Measurements from ENCODE around the gene KCNAB3. TPM values are rescaled to one million over a fixed set of nuclear protein-coding genes. Genes with fewer than 3 reads are reported as not detected.

The KCNAB3 gene
- total and polyA plus RNA-seq, 9 of the 15 experiments (the other 6 are each of a cell fraction or from before 2014, with no cell fraction given), result 0.03 to 2.5 (median 1.1) TPM

DNA sequence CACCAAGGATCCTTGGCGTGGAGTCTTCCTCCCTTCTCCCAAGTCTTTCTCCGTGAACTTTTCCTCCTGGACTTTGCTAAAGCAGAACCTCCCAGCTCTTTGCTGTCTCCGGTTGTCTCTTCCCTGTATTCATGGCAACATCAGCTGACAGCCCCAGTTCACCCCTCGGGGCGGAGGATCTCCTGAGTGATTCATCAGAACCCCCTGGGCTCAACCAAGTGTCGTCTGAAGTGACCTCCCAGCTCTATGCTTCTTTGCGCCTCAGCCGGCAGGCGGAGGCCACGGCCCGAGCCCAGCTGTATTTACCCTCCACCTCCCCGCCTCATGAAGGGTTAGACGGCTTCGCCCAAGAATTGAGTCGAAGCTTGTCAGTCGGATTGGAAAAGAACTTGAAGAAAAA is 3.3 kb upstream of the KCNAB3 start (continued):
- TF ChIP-seq, protein P1, sequence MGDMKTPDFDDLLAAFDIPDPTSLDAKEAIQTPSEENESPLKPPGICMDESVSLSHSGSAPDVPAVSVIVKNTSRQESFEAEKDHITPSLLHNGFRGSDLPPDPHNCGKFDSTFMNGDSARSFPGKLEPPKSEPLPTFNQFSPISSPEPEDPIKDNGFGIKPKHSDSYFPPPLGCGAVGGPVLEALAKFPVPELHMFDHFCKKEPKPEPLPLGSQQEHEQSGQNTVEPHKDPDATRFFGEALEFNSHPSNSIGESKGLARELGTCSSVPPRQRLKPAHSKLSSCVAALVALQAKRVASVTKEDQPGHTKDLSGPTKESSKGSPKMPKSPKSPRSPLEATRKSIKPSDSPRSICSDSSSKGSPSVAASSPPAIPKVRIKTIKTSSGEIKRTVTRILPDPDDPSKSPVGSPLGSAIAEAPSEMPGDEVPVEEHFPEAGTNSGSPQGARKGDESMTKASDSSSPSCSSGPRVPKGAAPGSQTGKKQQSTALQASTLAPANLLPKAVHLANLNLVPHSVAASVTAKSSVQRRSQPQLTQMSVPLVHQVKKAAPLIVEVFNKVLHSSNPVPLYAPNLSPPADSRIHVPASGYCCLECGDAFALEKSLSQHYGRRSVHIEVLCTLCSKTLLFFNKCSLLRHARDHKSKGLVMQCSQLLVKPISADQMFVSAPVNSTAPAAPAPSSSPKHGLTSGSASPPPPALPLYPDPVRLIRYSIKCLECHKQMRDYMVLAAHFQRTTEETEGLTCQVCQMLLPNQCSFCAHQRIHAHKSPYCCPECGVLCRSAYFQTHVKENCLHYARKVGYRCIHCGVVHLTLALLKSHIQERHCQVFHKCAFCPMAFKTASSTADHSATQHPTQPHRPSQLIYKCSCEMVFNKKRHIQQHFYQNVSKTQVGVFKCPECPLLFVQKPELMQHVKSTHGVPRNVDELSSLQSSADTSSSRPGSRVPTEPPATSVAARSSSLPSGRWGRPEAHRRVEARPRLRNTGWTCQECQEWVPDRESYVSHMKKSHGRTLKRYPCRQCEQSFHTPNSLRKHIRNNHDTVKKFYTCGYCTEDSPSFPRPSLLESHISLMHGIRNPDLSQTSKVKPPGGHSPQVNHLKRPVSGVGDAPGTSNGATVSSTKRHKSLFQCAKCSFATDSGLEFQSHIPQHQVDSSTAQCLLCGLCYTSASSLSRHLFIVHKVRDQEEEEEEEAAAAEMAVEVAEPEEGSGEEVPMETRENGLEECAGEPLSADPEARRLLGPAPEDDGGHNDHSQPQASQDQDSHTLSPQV (IDR thresholded peaks at IDR 0.05), result 0 out of 2 replicates have a peak, but pooled peaks have one; percentile 27
- TF ChIP-seq ARID4B (CRISPR knock-in tag; IDR thresholded peaks at IDR 0.05) (no peak), NFIX (CRISPR knock-in tag; IDR thresholded peaks at IDR 0.05; ENCODE audit: low read depth) (no peak), ZNF354B (CRISPR knock-in tag; IDR thresholded peaks at IDR 0.05) (no peak), NFE2 (IDR thresholded peaks at IDR 0.05; ENCODE audit: low read depth) (peak; percentile 29), MIER1 (IDR thresholded peaks at IDR 0.05; ENCODE audit: low read depth) (no peak), CBX2 (IDR thresholded peaks at IDR 0.05; ENCODE audit: insufficient read depth, low read length, poor library complexity, severe bottlenecking) (no peak), RAD21 (CRISPR knock-in tag; conservative IDR thresholded peaks at IDR 0.05 in 1 of 2, IDR thresholded peaks at IDR 0.05 in 1 of 2) (peak in 1 of 2 experiments; percentile 17; a peak in 1 of 4 replicates), NBN (IDR thresholded peaks at IDR 0.05; ENCODE audit: low read depth) (no peak), NCOA6 (IDR thresholded peaks at IDR 0.05) (peak; percentile 63)
- TF ChIP-seq, protein P2, sequence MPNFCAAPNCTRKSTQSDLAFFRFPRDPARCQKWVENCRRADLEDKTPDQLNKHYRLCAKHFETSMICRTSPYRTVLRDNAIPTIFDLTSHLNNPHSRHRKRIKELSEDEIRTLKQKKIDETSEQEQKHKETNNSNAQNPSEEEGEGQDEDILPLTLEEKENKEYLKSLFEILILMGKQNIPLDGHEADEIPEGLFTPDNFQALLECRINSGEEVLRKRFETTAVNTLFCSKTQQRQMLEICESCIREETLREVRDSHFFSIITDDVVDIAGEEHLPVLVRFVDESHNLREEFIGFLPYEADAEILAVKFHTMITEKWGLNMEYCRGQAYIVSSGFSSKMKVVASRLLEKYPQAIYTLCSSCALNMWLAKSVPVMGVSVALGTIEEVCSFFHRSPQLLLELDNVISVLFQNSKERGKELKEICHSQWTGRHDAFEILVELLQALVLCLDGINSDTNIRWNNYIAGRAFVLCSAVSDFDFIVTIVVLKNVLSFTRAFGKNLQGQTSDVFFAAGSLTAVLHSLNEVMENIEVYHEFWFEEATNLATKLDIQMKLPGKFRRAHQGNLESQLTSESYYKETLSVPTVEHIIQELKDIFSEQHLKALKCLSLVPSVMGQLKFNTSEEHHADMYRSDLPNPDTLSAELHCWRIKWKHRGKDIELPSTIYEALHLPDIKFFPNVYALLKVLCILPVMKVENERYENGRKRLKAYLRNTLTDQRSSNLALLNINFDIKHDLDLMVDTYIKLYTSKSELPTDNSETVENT (CRISPR knock-in tag; IDR thresholded peaks at IDR 0.05), result no peak
- TF ChIP-seq, protein P3, sequence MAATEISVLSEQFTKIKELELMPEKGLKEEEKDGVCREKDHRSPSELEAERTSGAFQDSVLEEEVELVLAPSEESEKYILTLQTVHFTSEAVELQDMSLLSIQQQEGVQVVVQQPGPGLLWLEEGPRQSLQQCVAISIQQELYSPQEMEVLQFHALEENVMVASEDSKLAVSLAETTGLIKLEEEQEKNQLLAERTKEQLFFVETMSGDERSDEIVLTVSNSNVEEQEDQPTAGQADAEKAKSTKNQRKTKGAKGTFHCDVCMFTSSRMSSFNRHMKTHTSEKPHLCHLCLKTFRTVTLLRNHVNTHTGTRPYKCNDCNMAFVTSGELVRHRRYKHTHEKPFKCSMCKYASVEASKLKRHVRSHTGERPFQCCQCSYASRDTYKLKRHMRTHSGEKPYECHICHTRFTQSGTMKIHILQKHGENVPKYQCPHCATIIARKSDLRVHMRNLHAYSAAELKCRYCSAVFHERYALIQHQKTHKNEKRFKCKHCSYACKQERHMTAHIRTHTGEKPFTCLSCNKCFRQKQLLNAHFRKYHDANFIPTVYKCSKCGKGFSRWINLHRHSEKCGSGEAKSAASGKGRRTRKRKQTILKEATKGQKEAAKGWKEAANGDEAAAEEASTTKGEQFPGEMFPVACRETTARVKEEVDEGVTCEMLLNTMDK (IDR thresholded peaks at IDR 0.05; ENCODE audit: borderline replicate concordance, insufficient read depth, low read depth, low read length, poor library complexity, severe bottlenecking), result peak; percentile 13

Measured in K562 (cell line).